Neural progenitor cell (in vitro differentiated cells): ENCODE results near the gene OR10J4. TPM values are rescaled to one million over a fixed set of nuclear protein-coding genes. Genes with fewer than 3 reads are reported as not detected.

Experiments
- DNase-seq: peaks from one replicate; pipeline ENCODE4 v3.0.0-alpha.2; 2016; ENCODE audit warnings: low spot score
- H2AFZ ChIP-seq: fragments of 200-600 bp; sonication (generic); replicated peaks from 2 replicates; pipeline ENCODE4 v1.6.1; 2016; ENCODE audit warnings: antibody characterized with exemption
- H3F3A ChIP-seq: fragments of 200-600 bp; sonication (generic); 2 replicates; pipeline ENCODE4 v1.6.1; 2016; ENCODE audit warnings: antibody characterized with exemption, low read depth
- H3K27ac ChIP-seq: fragments of 200-600 bp; sonication (generic); 2 replicates; pipeline ENCODE4 v1.5.1; 2016; ENCODE audit warnings: mild to moderate bottlenecking
- H3K27me3 ChIP-seq: fragments of 200-600 bp; sonication (generic); 2 replicates; pipeline ENCODE4 v1.6.1; 2016; ENCODE audit warnings: mild to moderate bottlenecking, moderate library complexity
- H3K36me3 ChIP-seq: fragments of 200-600 bp; sonication (generic); 2 replicates; pipeline ENCODE4 v1.5.1; 2016
- H3K4me1 ChIP-seq: fragments of 200-600 bp; sonication (generic); 2 replicates; pipeline ENCODE4 v1.6.1; 2016; ENCODE audit warnings: mixed run types
- H3K4me2 ChIP-seq: fragments of 200-600 bp; sonication (generic); 2 replicates; pipeline ENCODE4 v1.6.1; 2016
- H3K4me3 ChIP-seq: fragments of 200-600 bp; sonication (generic); 2 replicates; pipeline ENCODE4 v1.5.1; 2016
- H3K79me2 ChIP-seq: fragments of 200-600 bp; sonication (generic); 2 replicates; pipeline ENCODE4 v1.6.1; 2016; ENCODE audit warnings: low read depth
- H3K9ac ChIP-seq: fragments of 200-600 bp; sonication (generic); 2 replicates; pipeline ENCODE4 v1.6.1; 2016
- H3K9me3 ChIP-seq: fragments of 200-600 bp; sonication (generic); 2 replicates; pipeline ENCODE4 v1.5.1; 2016; ENCODE audit warnings: low read depth
- H4K20me1 ChIP-seq: fragments of 200-600 bp; sonication (generic); 2 replicates; pipeline ENCODE4 v1.6.1; 2016; ENCODE audit warnings: low read depth
- H3K27ac Mint-ChIP-seq: 3 replicates; pipeline ENCODE4 v1.8.0; 2021; ENCODE audit warnings: mixed read lengths
- H3K27me3 Mint-ChIP-seq: 2 replicates; pipeline ENCODE4 v1.8.0; 2022; ENCODE audit warnings: low read depth, mild to moderate bottlenecking, inconsistent platforms, moderate library complexity, mixed read lengths; ENCODE audit not compliant: insufficient read depth
- H3K36me3 Mint-ChIP-seq: 3 replicates; pipeline ENCODE4 v1.8.0; 2021; ENCODE audit warnings: mixed read lengths
- H3K4me1 Mint-ChIP-seq: 3 replicates; pipeline ENCODE4 v1.8.0; 2021; ENCODE audit warnings: mixed read lengths
- H3K4me3 Mint-ChIP-seq: 3 replicates; pipeline ENCODE4 v1.8.0; 2021; ENCODE audit warnings: mild to moderate bottlenecking, moderate library complexity, mixed read lengths
- H3K9me3 Mint-ChIP-seq: 3 replicates; pipeline ENCODE4 v1.8.0; 2020; ENCODE audit warnings: mixed read lengths
- CTCF ChIP-seq: fragments of 200-600 bp; sonication (generic); IDR thresholded peaks from 2 replicates; pipeline ENCODE4 v1.5.1; 2017; ENCODE audit warnings: antibody characterized with exemption, mild to moderate bottlenecking
- EZH2 ChIP-seq: fragments of 200-600 bp; sonication (generic); IDR thresholded peaks from 2 replicates; pipeline ENCODE4 v1.6.1; 2017; ENCODE audit warnings: antibody characterized with exemption, mild to moderate bottlenecking, moderate library complexity
- EZH2phosphoT487 ChIP-seq: fragments of 200-600 bp; sonication (generic); IDR thresholded peaks from 2 replicates; pipeline ENCODE4 v1.6.1; 2017; ENCODE audit warnings: antibody characterized with exemption
- total RNA-seq: library from RNA; depleted of rRNA; stranded (reverse); fragments of >200 nt; gene quantifications from 2 replicates; pipeline ENCODE4 v1.2.3, GENCODE V29; 2015; ENCODE audit warnings: low replicate concordance

OR10J4 gene
- total RNA-seq, 1 donor from 2014 or later = not detected

GRCh38 chr1:159421821-159422220, 10.2 kb upstream of the OR10J4 start:
- Mint-ChIP-seq H3K27ac (no peak overlapping the region), H3K36me3 (no peaks in the 10 kb centered on the region), H3K4me3 (no peak overlapping the region), H3K27me3 (peaks cover 2% of the 10 kb centered on the region), H3K9me3 (peaks cover 10% of the 10 kb centered on the region), H3K4me1 (no peaks in the 10 kb centered on the region)
- TF ChIP-seq EZH2phosphoT487 = no peak
- no peak for TF ChIP-seq CTCF
- TF ChIP-seq EZH2 = no peak
- Histone ChIP-seq H3K4me3 (no peak overlapping the region), H3K9me3 (peaks cover 54% of the 10 kb centered on the region), H3K9ac (no peak overlapping the region), H3K27me3 (no peaks in the 10 kb centered on the region), H3F3A (no peaks in the 10 kb centered on the region), H3K4me2 (no peak overlapping the region), H3K36me3 (peaks cover 3% of the 10 kb centered on the region), H3K4me1 (no peaks in the 10 kb centered on the region), H4K20me1 (no peaks in the 10 kb centered on the region), H2AFZ (no peak overlapping the region), H3K27ac (no peak overlapping the region), H3K79me2 (no peaks in the 10 kb centered on the region)
- no peak for DNase-seq

- no peaks in the 10 kb centered on the region for H3K9me3 Mint-ChIP-seq
- H3K9ac ChIP-seq = no peak overlapping the region
- peaks cover 43% of the 10 kb centered on the region for H3K9me3 ChIP-seq
- peaks cover 3% of the 10 kb centered on the region for H3K36me3 ChIP-seq
- H3K4me1 ChIP-seq = no peaks in the 10 kb centered on the region
- H3K4me1 Mint-ChIP-seq = no peaks in the 10 kb centered on the region
- H4K20me1 ChIP-seq = no peaks in the 10 kb centered on the region
- no peak overlapping the region for H3K27ac ChIP-seq
- H3K27ac Mint-ChIP-seq = no peak overlapping the region
- H3K27me3 Mint-ChIP-seq = no peaks in the 10 kb centered on the region
- no peak overlapping the region for H3K4me2 ChIP-seq
- TF ChIP-seq EZH2 = no peak
- no peak for TF ChIP-seq EZH2phosphoT487
- no peak for DNase-seq
- no peaks in the 10 kb centered on the region for H3F3A ChIP-seq
- H3K4me3 Mint-ChIP-seq = no peak overlapping the region
- H3K27me3 ChIP-seq = no peaks in the 10 kb centered on the region
- no peaks in the 10 kb centered on the region for H3K79me2 ChIP-seq
- no peak overlapping the region for H3K4me3 ChIP-seq
- no peaks in the 10 kb centered on the region for H3K36me3 Mint-ChIP-seq
- H2AFZ ChIP-seq = no peak overlapping the region
Observed at GRCh38 chr1:159428536-159428935, 3.5 kb upstream of the OR10J4 start.

- H3K36me3 Mint-ChIP-seq = no peaks in the 10 kb centered on the region
- Histone ChIP-seq H3K27me3 (no peaks in the 10 kb centered on the region), H2AFZ (no peak overlapping the region), H3K4me1 (no peaks in the 10 kb centered on the region), H4K20me1 (no peaks in the 10 kb centered on the region), H3K27ac (no peak overlapping the region), H3K9ac (no peak overlapping the region), H3K36me3 (peaks cover 3% of the 10 kb centered on the region), H3K9me3 (peaks cover 39% of the 10 kb centered on the region), H3K4me3 (no peak overlapping the region), H3F3A (no peaks in the 10 kb centered on the region), H3K79me2 (no peaks in the 10 kb centered on the region), H3K4me2 (no peak overlapping the region)
- H3K9me3 Mint-ChIP-seq = no peaks in the 10 kb centered on the region
- H3K4me3 Mint-ChIP-seq = no peak overlapping the region
- DNase-seq = no peak
- no peaks in the 10 kb centered on the region for H3K27me3 Mint-ChIP-seq
- H3K4me1 Mint-ChIP-seq = no peaks in the 10 kb centered on the region
- TF ChIP-seq EZH2 (no peak), EZH2phosphoT487 (no peak), CTCF (no peak)
- no peak overlapping the region for H3K27ac Mint-ChIP-seq
Observed at GRCh38 chr1:159429074-159429861, 2.7 kb upstream of the OR10J4 start.

DNA sequence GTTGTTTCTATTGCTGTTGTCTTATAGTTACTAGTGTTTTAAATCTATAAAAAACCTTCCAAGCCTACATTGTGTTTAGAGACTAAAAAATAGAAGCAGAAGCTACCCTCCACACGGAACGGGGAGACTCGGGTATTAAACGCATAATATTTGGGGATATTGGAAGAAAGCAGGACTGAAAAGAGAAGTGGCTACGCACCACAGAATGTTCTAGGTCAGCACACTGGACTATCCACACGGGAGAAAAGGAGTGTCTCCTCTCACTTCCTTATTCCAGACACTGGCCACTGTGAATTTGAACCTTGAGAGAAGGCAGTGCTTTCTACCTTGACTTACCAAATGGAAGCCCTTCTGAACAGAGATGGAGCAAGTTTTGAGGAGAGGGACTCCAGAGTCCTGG, 1.0 kb upstream of the OR10J4 start:
- no peaks in the 10 kb centered on the region for H3K9me3 Mint-ChIP-seq
- Histone ChIP-seq H3K27me3 (no peaks in the 10 kb centered on the region), H3F3A (no peaks in the 10 kb centered on the region), H3K79me2 (no peaks in the 10 kb centered on the region), H3K4me3 (no peak overlapping the region), H3K9ac (no peak overlapping the region), H3K4me2 (no peak overlapping the region), H3K36me3 (peaks cover 3% of the 10 kb centered on the region), H3K9me3 (peaks cover 28% of the 10 kb centered on the region), H3K27ac (no peak overlapping the region), H4K20me1 (no peaks in the 10 kb centered on the region), H3K4me1 (no peaks in the 10 kb centered on the region), H2AFZ (no peak overlapping the region)
- TF ChIP-seq CTCF = no peak
- no peak for TF ChIP-seq EZH2
- no peak for DNase-seq
- no peak overlapping the region for H3K27ac Mint-ChIP-seq
- no peak overlapping the region for H3K4me3 Mint-ChIP-seq
- H3K27me3 Mint-ChIP-seq = no peaks in the 10 kb centered on the region
- no peaks in the 10 kb centered on the region for H3K4me1 Mint-ChIP-seq
- no peaks in the 10 kb centered on the region for H3K36me3 Mint-ChIP-seq
